H1 (cell line): ENCODE results near the gene SNX27. TPM values are rescaled to one million over a fixed set of nuclear protein-coding genes. Genes with fewer than 3 reads are reported as not detected.

Source experiments
- CTCF ChIA-PET: fragments of 300-600 bp; sonication (Branson Sonifier 250); formaldehyde crosslinking; loops from one replicate; lab custom pipeline; 2021; ENCODE audit not compliant: partially characterized antibody; lab: Charles Lee
- POLR2A ChIA-PET: fragments of 300-600 bp; sonication (Branson Sonifier 250); formaldehyde crosslinking; loops from one replicate; lab custom pipeline; 2021; ENCODE audit warnings: inconsistent platforms; ENCODE audit not compliant: partially characterized antibody; lab: Charles Lee
- DNase-seq, 2 experiments: peaks; one replicate each; pipeline versions ENCODE4 v3.0.0 to v3.0.0-alpha.2; 2010 to 2022; ENCODE audit warnings: low spot score in 2 of 2, low read depth in 1 of 2, mixed read lengths in 1 of 2
- FAIRE-seq: peaks from 2 replicates; lab custom pipeline; 2011; peaks lifted over from hg19 to GRCh38; lab: Jason Lieb, UNC
- H2AFZ ChIP-seq: 2 replicates; pipeline ENCODE4 v1.8.1; 2012; ENCODE audit warnings: low read length, inconsistent platforms
- H2AK5ac ChIP-seq: 2 replicates; pipeline ENCODE4 v1.6.1; 2013; ENCODE audit warnings: low read depth, low read length
- H2BK120ac ChIP-seq: replicated peaks from 2 replicates; pipeline ENCODE3; 2013; ENCODE audit warnings: low read depth, low read length, inconsistent platforms
- H2BK12ac ChIP-seq: 2 replicates; pipeline ENCODE4 v1.6.1; 2013; ENCODE audit warnings: low read depth, low read length
- H2BK15ac ChIP-seq: 2 replicates; pipeline ENCODE4 v1.6.1; 2013; ENCODE audit warnings: low read length
- H2BK20ac ChIP-seq: 2 replicates; pipeline ENCODE4 v1.6.1; 2013; ENCODE audit warnings: low read length
- H2BK5ac ChIP-seq: 2 replicates; pipeline ENCODE4 v1.6.1; 2013; ENCODE audit warnings: low read depth, low read length
- H3K14ac ChIP-seq: 2 replicates; pipeline ENCODE4 v1.6.1; 2013; ENCODE audit warnings: inconsistent platforms; ENCODE audit not compliant: insufficient read length
- H3K18ac ChIP-seq: 2 replicates; pipeline ENCODE4 v1.6.1; 2013; ENCODE audit warnings: low read length; ENCODE audit errors: extremely low read depth
- H3K23ac ChIP-seq: 2 replicates; pipeline ENCODE4 v1.6.1; 2013; ENCODE audit warnings: inconsistent platforms; ENCODE audit not compliant: insufficient read length
- H3K23me2 ChIP-seq: 2 replicates; pipeline ENCODE4 v1.6.1; 2013; ENCODE audit warnings: low read depth, low read length
- H3K27ac ChIP-seq: 2 replicates; pipeline ENCODE4 v1.6.1; 2011; ENCODE audit warnings: low read depth, low read length, inconsistent platforms
- H3K27me3 ChIP-seq, 4 experiments: replicated peaks in 1 of 4; 1 replicate in 1 of 4; 2 replicates in 3 of 4; pipeline versions ENCODE4 v1.6.1 to v1.8.1; 2011 to 2013; ENCODE audit warnings: low read length in 3 of 4, mild to moderate bottlenecking in 3 of 4, inconsistent platforms in 2 of 4, mixed read lengths in 2 of 4, moderate library complexity in 1 of 4; ENCODE audit not compliant: control insufficient read depth in 3 of 4, insufficient read depth in 3 of 4; ENCODE audit errors: extremely low read depth in 1 of 4
- H3K36me3 ChIP-seq, 4 experiments: 2 replicates each; pipeline versions ENCODE4 v1.6.1 to v1.8.1; 2011 to 2013; ENCODE audit warnings: mild to moderate bottlenecking in 4 of 4, low read length in 3 of 4, moderate library complexity in 2 of 4, control low read depth in 1 of 4, inconsistent platforms in 1 of 4; ENCODE audit not compliant: insufficient read depth in 4 of 4, control insufficient read depth in 2 of 4
- H3K4ac ChIP-seq: replicated peaks from 2 replicates; pipeline ENCODE3; 2013; ENCODE audit warnings: low read length, low read depth, mixed read lengths, inconsistent platforms; ENCODE audit not compliant: insufficient read length
- H3K4me1 ChIP-seq, 4 experiments: replicated peaks in 1 of 4; 1 replicate in 1 of 4; 2 replicates in 3 of 4; pipeline versions ENCODE4 v1.6.1 to v1.8.1; 2011 to 2013; ENCODE audit warnings: low read length in 3 of 4, inconsistent platforms in 2 of 4, mixed read lengths in 1 of 4; ENCODE audit not compliant: insufficient read depth in 4 of 4, control insufficient read depth in 3 of 4
- H3K4me2 ChIP-seq, 2 experiments: 2 replicates each; pipeline versions ENCODE4 v1.6.1 to v1.8.1; 2011 to 2013; ENCODE audit warnings: low read depth in 2 of 2, low read length in 2 of 2, control low read depth in 1 of 2, inconsistent platforms in 1 of 2, mild to moderate bottlenecking in 1 of 2; ENCODE audit not compliant: insufficient read depth in 1 of 2
- H3K4me3 ChIP-seq, 4 experiments: fragments of 200-600, 300-600 bp in 1 of 4; sonication (generic), shearing (Covaris generic), sonication (Bioruptor Twin) in 1 of 4; 2 replicates each; pipeline versions ENCODE4 v1.5.1 to v1.8.1; 2011 to 2016; ENCODE audit warnings: low read length in 4 of 4, low read depth in 3 of 4, control low read depth in 2 of 4, inconsistent platforms in 2 of 4, mild to moderate bottlenecking in 2 of 4, mixed read lengths in 1 of 4, moderate library complexity in 1 of 4; ENCODE audit not compliant: insufficient read depth in 2 of 4; ENCODE audit errors: extremely low read depth in 1 of 4
- H3K56ac ChIP-seq: replicated peaks from 2 replicates; pipeline ENCODE3; 2013; ENCODE audit warnings: low read depth, mild to moderate bottlenecking, mixed read lengths, low read length, inconsistent platforms; ENCODE audit not compliant: insufficient read length
- H3K79me1 ChIP-seq: 2 replicates; pipeline ENCODE4 v1.6.1; 2013; ENCODE audit warnings: low read depth, low read length, control low read depth
- H3K79me2 ChIP-seq, 2 experiments: 2 replicates each; pipeline versions ENCODE4 v1.6.1 to v1.8.1; 2012 to 2013; ENCODE audit warnings: low read length in 2 of 2, mild to moderate bottlenecking in 2 of 2, inconsistent platforms in 1 of 2; ENCODE audit not compliant: insufficient read depth in 2 of 2, control insufficient read depth in 1 of 2
- H3K9ac ChIP-seq, 4 experiments: replicated peaks in 1 of 4; 1 replicate in 1 of 4; 2 replicates in 3 of 4; pipeline versions ENCODE4 v1.6.1 to v1.8.1; 2011 to 2013; ENCODE audit warnings: low read depth in 3 of 4, low read length in 3 of 4, control low read depth in 2 of 4, mild to moderate bottlenecking in 2 of 4, moderate library complexity in 2 of 4, inconsistent platforms in 1 of 4; ENCODE audit errors: extremely low read depth in 1 of 4
- H3K9me3 ChIP-seq, 2 experiments: 2 replicates each; pipeline versions ENCODE4 v1.6.1 to v1.8.1; 2012 to 2013; ENCODE audit warnings: mild to moderate bottlenecking in 2 of 2, moderate library complexity in 2 of 2, control low read depth in 1 of 2, inconsistent platforms in 1 of 2, low read depth in 1 of 2, low read length in 1 of 2, mixed read lengths in 1 of 2; ENCODE audit not compliant: insufficient read depth in 2 of 2
- H4K20me1 ChIP-seq, 2 experiments: replicated peaks in 1 of 2; 2 replicates each; pipeline versions ENCODE3 to v1.8.1; 2011 to 2013; ENCODE audit warnings: inconsistent platforms in 2 of 2, low read length in 2 of 2, mild to moderate bottlenecking in 1 of 2; ENCODE audit not compliant: insufficient read depth in 2 of 2, control insufficient read depth in 1 of 2
- H4K5ac ChIP-seq: 2 replicates; pipeline ENCODE4 v1.6.1; 2013; ENCODE audit warnings: low read length, low read depth, mixed read lengths, inconsistent platforms; ENCODE audit not compliant: insufficient read length
- H4K8ac ChIP-seq: 2 replicates; pipeline ENCODE4 v1.8.0; 2013; ENCODE audit warnings: mild to moderate bottlenecking, moderate library complexity, low read length, inconsistent platforms; ENCODE audit not compliant: insufficient read depth; ENCODE audit errors: extremely low read depth
- H4K91ac ChIP-seq: replicated peaks from 2 replicates; pipeline ENCODE3; 2013; ENCODE audit warnings: low read length, mixed read lengths, inconsistent platforms; ENCODE audit not compliant: insufficient read length
- ASH2L ChIP-seq: fragments of 200-600, 300-600 bp; sonication (generic); IDR thresholded peaks from one replicate; pipeline ENCODE4 v1.7.1; 2017; ENCODE audit warnings: low read length
- CHD1 ChIP-seq: IDR thresholded peaks from 2 replicates; pipeline ENCODE4 v1.6.1; 2012; ENCODE audit warnings: low read depth, low read length, improper control_type of control experiment
- MAX ChIP-seq: IDR thresholded peaks from 2 replicates; pipeline ENCODE4 v1.6.1; 2012; ENCODE audit warnings: inconsistent platforms
- POU5F1 ChIP-seq: IDR thresholded peaks from 2 replicates; pipeline ENCODE4 v1.6.1; 2011; ENCODE audit warnings: low read depth, mild to moderate bottlenecking, low read length, moderate library complexity
- WGBS, 2 experiments: shearing (Covaris generic) in 1 of 2; methylation state at CpG; one replicate each; pipeline versions ENCODE4 v1.1.6 to v1.1.7; 2013 to 2015; ENCODE audit warnings: low lambda C conversion rate in 2 of 2, mixed read lengths in 2 of 2, inconsistent platforms in 1 of 2, low coverage in 1 of 2, missing lambda C conversion rate in 1 of 2; ENCODE audit not compliant: insufficient replicate concordance in 2 of 2, insufficient coverage in 1 of 2, insufficient read length in 1 of 2; ENCODE audit errors: extremely low coverage in 1 of 2, missing lambda C conversion rate in 1 of 2; 5-methylcytosine and 5-hydroxymethylcytosine counted together
- polyA plus RNA-seq, 7 experiments: library from polyadenylated mRNA; depleted of rRNA in 3 of 7; stranded (reverse) in 5 of 7; unstranded in 2 of 7; fragments of >200 nt in 5 of 7; fragments of 200-250 nt in 2 of 7; gene quantifications; 1 replicate in 5 of 7; 2 replicates in 1 of 7; 4 replicates in 1 of 7; pipeline versions ENCODE4 v1.2.1 to v1.2.3, GENCODE V29; 2011 to 2013; ENCODE audit warnings: missing spikeins in 2 of 7, mixed read lengths in 2 of 7
- total RNA-seq: library from RNA; stranded (reverse); fragmentation: NEBNext Ultra II Directional; extraction: Animal tissue kit (Norgen Biotek cat#: 25700); gene quantifications from 2 replicates; pipeline ENCODE4 v1.2.1, GENCODE V29; 2021

The SNX27 gene
- total and polyA plus RNA-seq, 2 of the 8 experiments (the other 6 are each of a cell fraction or from before 2014, with no cell fraction given) = 23.4 to 65.4 TPM

GRCh38 chr1:151565502-151566189, 46.2 kb upstream of the SNX27 start:
- Histone ChIP-seq H3K79me1 (no peaks in the 10 kb centered on the region), H2BK120ac (no peak overlapping the region), H3K4me2 (no peak overlapping the region; a peak in 1 of 4 replicates), H3K23ac (no peak overlapping the region), H3K14ac (no peak overlapping the region), H3K36me3 (peaks cover 2 to 28% (median 10%) of the 10 kb centered on the region in 4 experiments; a peak in 6 of 8 replicates), H3K4ac (no peak overlapping the region), H3K23me2 (no peaks in the 10 kb centered on the region), H2BK12ac (no peak overlapping the region), H4K91ac (no peak overlapping the region), H2AFZ (no peak overlapping the region), H3K9me3 (no peaks in the 10 kb centered on the region), H2BK5ac (no peak overlapping the region), H3K4me3 (no peak overlapping the region), H3K79me2 (0 out of 4 replicates have a peak, but pooled peaks cover under 1 to 3% of the 10 kb centered on the region in 2 experiments), H2BK20ac (no peak overlapping the region), H3K27ac (no peak overlapping the region), H3K56ac (no peak overlapping the region), H4K20me1 (no peaks in the 10 kb centered on the region), H2AK5ac (no peak overlapping the region), H3K4me1 (no peaks in the 10 kb centered on the region), H2BK15ac (no peak overlapping the region), H4K8ac (no peak overlapping the region), H3K9ac (no peak overlapping the region; a peak in 1 of 7 replicates), H3K27me3 (no peaks in the 10 kb centered on the region; a peak in 1 of 7 replicates), H4K5ac (no peak overlapping the region), H3K18ac (no peak overlapping the region)
- DNase-seq (no peak), FAIRE-seq (no peak)
- TF ChIP-seq POU5F1 (no peak), MAX (no peak), CHD1 (no peak), ASH2L (no peak)
- ChIA-PET POLR2A (interaction anchor here (1.8 to 6.6 kb wide), 2 partner anchors 16 to 25 kb away, joined by 6 to 32 read pairs; partner anchors contain the start of gene TUFT1), CTCF (interaction anchor here (1.9 to 2.6 kb wide), 2 partner anchors 11 to 28 kb away, joined by 4 to 6 read pairs; no protein-coding TSS in a partner anchor)
- WGBS, 2 experiments = 83 to 88% methylated on average over 2 to 5 of the region's 5 CpGs
